Duodenal mucosa (tissue), 2 donors: ENCODE measurements around the gene BAHCC1.

Source experiments
- H3K27ac ChIP-seq: one replicate; pipeline ENCODE4 v1.7.0; 2013; ENCODE audit warnings: low read depth, low read length
- H3K27me3 ChIP-seq, 2 donors: one replicate each; pipeline ENCODE4 v1.7.0; 2013; ENCODE audit warnings: low read length in 2 of 2, control low read depth in 1 of 2; ENCODE audit not compliant: insufficient read depth in 2 of 2, control insufficient read depth in 1 of 2
- H3K36me3 ChIP-seq, 2 donors: one replicate each; pipeline ENCODE4 v1.7.0; 2013; ENCODE audit warnings: low read length in 2 of 2, control low read depth in 1 of 2; ENCODE audit not compliant: insufficient read depth in 2 of 2, control insufficient read depth in 1 of 2
- H3K4me1 ChIP-seq, 2 donors: one replicate each; pipeline ENCODE4 v1.7.0; 2013; ENCODE audit warnings: low read length in 2 of 2, control low read depth in 1 of 2; ENCODE audit not compliant: insufficient read depth in 2 of 2, control insufficient read depth in 1 of 2
- H3K4me3 ChIP-seq, 2 donors: one replicate each; pipeline ENCODE4 v1.7.0; 2013; ENCODE audit warnings: low read length in 2 of 2, low read depth in 1 of 2
- H3K9ac ChIP-seq, 2 donors: one replicate each; pipeline ENCODE4 v1.7.0; 2013; ENCODE audit warnings: low read length in 2 of 2, low read depth in 1 of 2
- H3K9me3 ChIP-seq, 2 donors: one replicate each; pipeline ENCODE4 v1.7.0; 2013; ENCODE audit warnings: low read length in 2 of 2, control low read depth in 1 of 2; ENCODE audit not compliant: control insufficient read depth in 1 of 2

The BAHCC1 gene

DNA sequence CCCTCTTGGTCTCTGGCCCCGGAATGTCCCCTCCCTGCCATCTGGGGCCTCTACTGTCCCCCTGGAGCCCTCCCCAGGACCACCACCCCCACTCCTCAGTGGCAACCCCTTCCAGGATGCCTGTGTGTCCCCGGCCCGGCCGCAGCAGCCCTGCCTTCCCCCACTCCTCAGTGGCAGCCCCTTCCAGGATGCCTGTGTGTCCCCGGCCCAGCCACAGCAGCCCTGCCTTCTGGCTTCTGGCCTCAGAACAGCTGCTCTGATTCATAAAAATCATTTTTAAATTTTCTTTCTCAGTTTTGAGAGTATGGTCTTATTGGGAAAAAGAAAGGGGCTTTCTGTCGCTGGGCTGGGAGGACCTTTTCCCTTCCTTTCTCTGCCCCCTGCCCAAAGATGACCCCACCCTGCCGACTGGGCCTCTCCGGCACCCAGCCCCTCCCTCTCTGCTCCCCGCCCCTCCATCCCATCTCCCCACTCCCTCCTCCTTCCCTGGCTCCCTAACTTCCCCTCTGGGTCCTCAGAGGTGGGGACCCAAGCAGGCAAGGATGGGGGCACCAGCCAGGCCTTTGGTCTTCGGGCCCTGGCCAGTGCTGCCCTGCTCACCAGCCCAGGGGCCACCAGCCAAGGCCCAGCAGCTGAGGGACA lies 40.5 kb downstream of the BAHCC1 start:
- Histone ChIP-seq H3K27ac (peak overlapping the region; percentile 75), H3K9me3 (no peaks in the 10 kb centered on the region), H3K4me1 (peaks cover 0 to 4% of the 10 kb centered on the region in 2 donors), H3K4me3 (no peak overlapping the region), H3K36me3 (no peaks in the 10 kb centered on the region), H3K9ac (no peak overlapping the region), H3K27me3 (no peaks in the 10 kb centered on the region)

GRCh38 chr17:81436294-81436849 lies 41.1 kb downstream of the BAHCC1 start:
- H3K9ac ChIP-seq, result no peak overlapping the region
- H3K4me1 ChIP-seq, result peaks cover 4 to 5% of the 10 kb centered on the region in 2 donors
- no peaks in the 10 kb centered on the region for H3K36me3 ChIP-seq
- no peaks in the 10 kb centered on the region for H3K27me3 ChIP-seq
- no peak overlapping the region for H3K4me3 ChIP-seq
- no peaks in the 10 kb centered on the region for H3K9me3 ChIP-seq
- peak overlapping the region; percentile 75 for H3K27ac ChIP-seq

DNA sequence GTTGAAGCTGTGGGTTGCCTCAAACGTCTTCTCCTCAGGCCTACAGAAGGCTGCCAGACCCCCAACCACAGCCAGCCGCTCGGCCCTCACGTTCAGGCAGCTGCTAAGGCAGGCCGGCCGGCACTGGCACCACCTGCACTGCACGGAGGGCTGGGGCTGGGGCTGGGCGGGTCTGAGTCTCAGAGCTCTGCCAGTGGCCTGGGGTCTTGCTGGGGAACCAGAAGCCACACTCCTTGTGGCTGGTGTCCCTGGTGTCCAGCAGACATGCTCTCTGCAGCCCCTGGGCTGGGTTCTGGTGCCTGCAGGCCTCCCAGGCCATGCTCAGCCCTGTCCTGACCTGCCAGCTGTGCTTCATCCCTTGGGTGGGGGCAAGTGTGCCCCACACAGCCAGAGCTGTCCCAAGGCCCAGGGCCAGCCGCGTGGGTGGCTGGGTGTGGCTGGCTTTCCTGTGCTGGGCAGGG lies 42.0 kb downstream of the BAHCC1 start:
- Histone ChIP-seq H3K4me1 (peaks cover 4 to 10% of the 10 kb centered on the region in 2 donors), H3K27ac (no peak overlapping the region)

GRCh38 chr17:81438007-81438659 lies 42.9 kb downstream of the BAHCC1 start:
- Histone ChIP-seq H3K4me3 (no peak overlapping the region), H3K4me1 (peaks cover 4 to 10% of the 10 kb centered on the region in 2 donors), H3K27me3 (no peaks in the 10 kb centered on the region), H3K9me3 (no peaks in the 10 kb centered on the region), H3K27ac (no peak overlapping the region), H3K9ac (no peak overlapping the region), H3K36me3 (no peaks in the 10 kb centered on the region)

More for the DNA sequence above, 42.0 kb downstream of the BAHCC1 start:
- Histone ChIP-seq H3K4me3 (no peak overlapping the region), H3K9me3 (no peaks in the 10 kb centered on the region), H3K36me3 (no peaks in the 10 kb centered on the region), H3K9ac (no peak overlapping the region), H3K27me3 (no peaks in the 10 kb centered on the region)

GRCh38 chr17:81438688-81439087 lies 43.4 kb downstream of the BAHCC1 start:
- Histone ChIP-seq H3K4me3 (no peak overlapping the region), H3K4me1 (peaks cover 4 to 10% of the 10 kb centered on the region in 2 donors), H3K27me3 (no peaks in the 10 kb centered on the region), H3K27ac (no peak overlapping the region), H3K36me3 (no peaks in the 10 kb centered on the region), H3K9me3 (no peaks in the 10 kb centered on the region), H3K9ac (no peak overlapping the region)

DNA sequence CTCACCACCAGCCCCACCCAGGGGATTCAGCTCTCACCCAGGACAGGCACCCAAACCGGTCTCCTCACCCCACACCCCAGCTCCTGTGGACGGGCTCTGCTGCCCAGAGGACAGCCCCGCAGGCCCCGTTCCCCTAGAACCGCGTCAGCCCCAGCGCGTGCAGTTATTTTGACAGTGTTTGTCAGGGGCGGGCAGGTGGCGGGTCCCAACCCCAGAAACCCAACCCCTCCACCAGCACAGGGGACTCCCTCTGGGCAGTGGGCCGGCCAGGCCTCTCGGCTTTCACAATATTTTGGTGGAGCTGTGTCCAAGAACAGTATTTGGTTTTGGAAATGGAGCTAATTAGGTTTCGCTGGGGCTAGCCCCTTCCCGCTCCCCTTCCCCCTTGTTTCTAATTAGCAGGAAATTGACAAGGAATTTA lies 44.8 kb downstream of the BAHCC1 start:
- no peaks in the 10 kb centered on the region for H3K27me3 ChIP-seq
- no peak overlapping the region for H3K27ac ChIP-seq
- H3K9me3 ChIP-seq, result no peaks in the 10 kb centered on the region
- no peak overlapping the region for H3K9ac ChIP-seq
- peaks cover 4 to 10% of the 10 kb centered on the region in 2 donors for H3K4me1 ChIP-seq
- no peak overlapping the region for H3K4me3 ChIP-seq
- H3K36me3 ChIP-seq, result no peaks in the 10 kb centered on the region

DNA sequence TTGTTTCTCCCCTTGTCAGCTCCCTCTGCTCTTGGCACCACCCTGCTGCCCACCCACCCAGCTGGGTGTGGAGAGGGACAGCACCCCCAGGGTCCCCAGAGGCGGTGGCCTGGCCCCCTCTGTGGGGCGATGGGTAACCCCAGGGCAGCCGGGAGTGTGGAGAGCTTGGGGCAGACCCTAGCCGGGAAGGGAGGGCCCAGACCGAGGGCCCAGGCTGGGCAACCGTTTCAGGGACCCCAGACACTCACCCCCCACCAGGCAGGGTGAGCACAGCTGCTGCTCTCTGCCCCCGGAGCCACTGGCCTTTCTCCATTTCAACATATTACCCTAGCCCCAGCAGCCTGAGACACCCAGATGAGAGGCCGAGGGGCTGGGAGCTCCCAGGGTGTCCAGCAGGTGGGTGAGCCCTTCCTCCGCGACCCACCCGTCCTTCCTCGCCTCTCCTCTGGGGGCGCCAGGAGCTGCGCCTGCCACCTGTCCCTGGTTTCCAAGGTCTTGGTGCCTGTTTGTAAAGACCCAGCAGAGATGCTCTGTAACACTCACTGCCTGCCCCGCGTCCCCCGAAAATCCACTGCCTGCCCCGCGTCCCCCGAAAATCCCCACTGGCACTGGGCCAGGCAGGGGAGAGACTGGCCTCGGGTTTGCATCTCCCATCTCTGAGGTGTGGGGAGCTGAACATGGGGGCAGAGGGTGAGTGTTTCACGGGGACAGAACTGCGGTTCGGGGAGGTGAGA lies 45.4 kb downstream of the BAHCC1 start:
- H3K27ac ChIP-seq, result no peak overlapping the region
- H3K27me3 ChIP-seq, result no peaks in the 10 kb centered on the region
- H3K9me3 ChIP-seq, result no peaks in the 10 kb centered on the region
- no peak overlapping the region for H3K4me3 ChIP-seq
- H3K4me1 ChIP-seq, result peaks cover 4 to 10% of the 10 kb centered on the region in 2 donors
- no peak overlapping the region for H3K9ac ChIP-seq
- H3K36me3 ChIP-seq, result no peaks in the 10 kb centered on the region

DNA sequence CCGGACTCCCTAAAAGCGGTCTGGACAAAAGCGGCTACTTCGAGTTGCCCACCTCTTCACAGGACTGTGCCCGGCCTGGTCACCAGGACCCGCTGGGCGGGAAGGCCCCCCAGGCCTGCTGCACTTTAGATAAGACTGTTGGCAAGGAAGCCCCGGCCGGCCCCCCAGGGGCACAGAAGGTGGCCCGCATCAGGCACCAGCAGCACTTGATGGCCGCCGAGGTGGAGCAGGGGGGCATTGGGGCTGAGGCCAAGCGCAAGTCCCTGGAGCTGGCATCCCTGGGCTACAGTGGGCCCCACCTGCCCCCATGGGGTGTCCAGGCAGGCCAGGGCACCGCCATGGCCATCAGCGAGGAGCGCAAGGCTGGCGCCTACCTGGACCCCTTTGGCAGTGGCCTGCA lies 47.5 kb downstream of the BAHCC1 start:
- no peak overlapping the region for H3K27ac ChIP-seq
- H3K27me3 ChIP-seq, result no peaks in the 10 kb centered on the region
- no peaks in the 10 kb centered on the region for H3K9me3 ChIP-seq
- H3K36me3 ChIP-seq, result no peaks in the 10 kb centered on the region
- H3K4me3 ChIP-seq, result no peak overlapping the region
- H3K4me1 ChIP-seq, result peaks cover 0 to 10% of the 10 kb centered on the region in 2 donors
- H3K9ac ChIP-seq, result no peak overlapping the region

DNA sequence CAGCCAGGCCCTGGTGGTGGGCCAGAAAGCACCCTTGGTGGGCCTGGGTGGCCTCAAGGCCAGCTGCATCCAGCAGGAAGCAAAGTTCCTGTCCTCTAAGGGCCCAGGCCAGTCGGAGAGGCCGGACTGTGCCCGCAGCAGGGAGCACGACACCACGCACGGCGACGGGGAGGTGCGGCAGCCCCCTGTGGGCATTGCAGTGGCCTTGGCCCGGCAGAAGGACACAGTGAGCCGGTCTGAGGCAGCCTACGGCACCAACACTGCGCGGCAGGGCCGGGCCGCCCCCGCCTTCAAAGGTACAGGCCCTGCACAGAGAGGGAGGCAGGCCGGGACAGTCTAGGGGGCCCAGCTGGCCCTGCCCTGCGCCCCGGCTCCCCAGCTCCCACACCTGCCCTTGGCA lies 48.0 kb downstream of the BAHCC1 start:
- no peaks in the 10 kb centered on the region for H3K36me3 ChIP-seq
- no peak overlapping the region for H3K4me3 ChIP-seq
- peaks cover 0 to 10% of the 10 kb centered on the region in 2 donors for H3K4me1 ChIP-seq
- H3K27me3 ChIP-seq, result no peaks in the 10 kb centered on the region
- no peaks in the 10 kb centered on the region for H3K9me3 ChIP-seq
- no peak overlapping the region for H3K9ac ChIP-seq
- no peak overlapping the region for H3K27ac ChIP-seq
